ENCODE results near the gene PPIF.

- no peak for TF ChIP-seq CTCF (IDR thresholded peaks at IDR 0.05)
- no peak for TF ChIP-seq POLR2A (IDR thresholded peaks at IDR 0.05)
These were observed 30.5 kb downstream of the PPIF start for GRCh38 chr10:79377557-79378382.

Measured in esophagus squamous epithelium (tissue), 4 donors.